Kidney tubule cell (primary cell): ENCODE measurements around the gene SEMA5B.

Experiments used
- DNase-seq: peaks from one replicate; pipeline ENCODE4 v3.0.0-alpha.2; 2018; ENCODE audit warnings: low spot score

The SEMA5B gene

DNA sequence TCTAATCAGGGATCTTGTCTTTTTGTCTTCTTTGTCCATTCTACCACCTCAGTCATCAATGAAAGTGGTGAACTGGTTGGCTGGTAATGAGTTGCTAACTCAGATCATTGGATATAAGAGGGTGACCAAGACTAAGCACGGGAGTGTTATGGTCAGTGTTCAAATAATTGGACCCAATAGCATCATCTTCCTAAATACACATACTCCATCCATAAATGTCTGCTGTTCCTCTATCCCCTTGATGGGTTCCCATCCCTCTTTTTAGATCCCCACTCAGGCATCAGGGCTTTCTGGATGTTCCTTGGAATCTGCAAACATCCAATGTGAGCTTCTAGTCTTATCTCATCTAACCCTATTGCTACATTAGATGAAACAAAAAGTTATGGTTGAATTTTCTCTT is 3.5 kb downstream of the SEMA5B start:
- no peak for DNase-seq

DNA sequence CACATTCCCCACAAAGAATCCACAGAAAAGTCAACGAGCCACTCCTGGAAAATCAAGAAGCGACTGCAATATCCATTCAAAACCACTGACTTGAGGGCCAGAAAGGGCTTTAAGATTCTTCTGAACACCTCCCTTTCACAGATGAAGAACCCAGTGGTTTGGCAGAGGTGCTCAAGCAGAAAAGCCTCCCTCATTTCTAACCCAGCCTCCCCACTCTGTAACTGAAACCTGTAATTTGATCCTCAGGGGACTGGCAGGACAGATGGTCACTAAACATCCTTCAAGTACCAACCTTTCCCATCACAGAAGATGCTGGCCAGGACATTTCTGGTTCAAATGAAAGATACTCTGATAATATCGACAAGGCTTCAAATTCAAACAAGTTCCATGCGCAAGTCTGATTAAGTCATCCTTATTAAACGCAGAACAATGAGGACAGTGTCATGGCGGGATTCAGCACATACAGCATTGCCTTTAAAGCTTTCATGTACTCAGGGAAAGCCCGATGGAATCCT is 5.5 kb downstream of the SEMA5B start:
- peak; percentile 19 for DNase-seq

DNA sequence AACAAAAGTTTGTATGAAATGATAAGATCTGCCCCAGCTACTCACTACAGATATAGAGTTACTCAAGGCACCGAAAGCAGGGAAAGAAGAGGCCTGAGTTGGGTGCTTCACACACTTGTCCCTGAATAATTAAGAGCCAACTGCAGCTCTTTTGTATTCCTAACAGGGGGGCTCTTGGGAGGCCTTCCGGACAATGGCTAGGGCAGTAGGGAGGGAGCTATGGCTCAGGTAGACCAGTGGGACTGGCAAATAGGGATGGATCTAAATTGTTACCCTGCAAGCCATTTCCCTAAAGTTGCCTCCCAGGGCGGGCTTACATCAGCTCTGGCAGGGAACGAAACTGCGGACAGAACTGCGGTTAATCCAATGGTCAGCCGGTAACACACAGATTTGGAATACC is 6.2 kb downstream of the SEMA5B start:
- DNase-seq, result no peak

DNA sequence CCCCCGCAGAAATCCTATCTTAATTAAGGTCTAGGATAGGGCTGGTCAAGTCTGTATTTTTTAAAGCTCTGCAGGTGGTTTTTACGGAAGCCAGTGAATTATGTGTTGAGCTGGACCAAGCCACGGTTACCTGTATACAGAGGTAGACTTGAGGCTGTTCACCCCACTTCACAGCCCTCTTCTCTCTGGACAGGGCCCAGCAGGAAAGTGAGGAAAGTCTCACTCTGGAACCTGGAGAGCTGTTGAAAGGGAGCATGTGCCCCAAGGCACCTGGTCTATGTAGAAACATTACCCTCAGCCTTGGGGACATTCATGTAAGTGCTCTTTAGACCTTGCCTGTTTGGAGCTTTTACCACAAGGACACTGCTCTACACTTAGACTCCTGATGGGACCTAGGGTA is 6.9 kb downstream of the SEMA5B start:
- no peak for DNase-seq

DNA sequence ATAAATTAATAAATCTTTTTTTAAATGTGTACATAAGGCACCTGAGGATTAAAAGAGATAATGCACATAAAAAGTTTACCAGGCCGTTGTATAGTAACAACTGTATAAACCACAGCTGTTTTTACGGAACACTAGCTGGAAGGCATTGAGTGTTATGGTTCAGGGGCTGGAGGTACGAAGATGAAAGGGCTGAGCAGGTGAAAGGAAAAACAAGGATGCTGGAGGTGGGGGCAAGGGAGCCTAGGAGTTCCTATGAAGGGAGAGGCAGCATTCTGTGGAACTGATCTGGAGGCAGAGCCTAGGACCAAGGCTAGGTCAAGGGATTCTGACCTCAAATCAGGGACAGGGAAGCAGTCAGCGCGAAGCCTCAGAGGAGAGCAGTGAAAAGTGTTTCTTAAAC is 8.0 kb downstream of the SEMA5B start:
- no peak for DNase-seq

DNA sequence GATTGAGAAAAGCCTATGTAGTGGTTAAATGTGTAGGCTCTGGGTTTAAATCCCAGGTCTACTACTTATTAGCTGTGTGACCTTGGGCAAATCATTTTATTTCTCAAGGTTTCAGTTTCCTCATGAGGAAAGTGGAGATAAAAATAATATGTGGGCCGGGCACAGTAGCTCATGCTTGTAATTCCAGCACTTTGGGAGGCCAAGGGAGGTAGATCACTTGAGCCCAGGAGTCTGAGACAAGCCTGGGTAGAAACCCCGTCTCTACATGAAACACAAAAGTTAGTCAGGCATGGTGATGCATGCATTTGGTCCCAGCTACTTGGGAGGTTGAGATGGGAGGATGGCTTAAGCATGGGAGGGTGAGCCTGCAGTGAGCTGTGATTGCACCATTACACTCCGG is 8.4 kb downstream of the SEMA5B start:
- DNase-seq, result peak; percentile 33

DNA sequence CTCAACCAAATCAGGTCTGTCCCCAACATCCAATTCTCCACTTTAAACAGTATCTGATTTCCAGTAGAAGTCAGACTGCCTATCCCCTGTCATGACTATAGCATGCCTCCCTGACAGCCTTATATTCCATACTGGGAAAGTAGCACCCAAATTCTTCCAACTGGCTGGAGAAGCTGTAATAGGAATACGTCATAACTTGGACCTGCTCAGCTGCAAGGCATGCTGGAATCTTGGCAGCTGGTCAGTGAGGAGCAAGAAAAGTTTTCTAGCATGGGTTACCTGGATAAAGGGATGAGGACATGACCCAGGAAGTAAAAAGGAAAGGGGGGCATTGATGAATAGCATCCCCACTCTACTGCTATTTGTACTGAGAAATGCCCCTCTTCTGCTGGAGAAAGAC is 8.9 kb downstream of the SEMA5B start:
- no peak for DNase-seq

DNA sequence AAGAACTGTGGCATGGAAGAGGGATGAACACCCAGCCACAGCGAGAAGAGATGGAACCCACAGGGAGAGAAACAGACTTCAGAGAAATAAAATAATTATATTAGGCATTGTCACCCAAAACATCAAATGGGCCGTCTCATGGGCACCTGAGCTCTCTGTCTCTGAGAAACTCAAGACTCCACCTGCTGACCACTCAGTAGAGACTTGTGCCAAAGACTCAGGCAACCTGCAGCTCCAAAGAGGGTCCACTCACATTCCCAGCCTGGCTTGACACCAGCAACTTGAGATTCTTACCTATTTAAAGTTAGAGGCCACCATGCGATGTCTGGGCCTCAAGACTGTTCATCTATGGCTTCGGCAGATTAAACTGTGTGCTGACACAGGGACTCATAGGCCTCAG is 12.0 kb downstream of the SEMA5B start:
- DNase-seq, result no peak

DNA sequence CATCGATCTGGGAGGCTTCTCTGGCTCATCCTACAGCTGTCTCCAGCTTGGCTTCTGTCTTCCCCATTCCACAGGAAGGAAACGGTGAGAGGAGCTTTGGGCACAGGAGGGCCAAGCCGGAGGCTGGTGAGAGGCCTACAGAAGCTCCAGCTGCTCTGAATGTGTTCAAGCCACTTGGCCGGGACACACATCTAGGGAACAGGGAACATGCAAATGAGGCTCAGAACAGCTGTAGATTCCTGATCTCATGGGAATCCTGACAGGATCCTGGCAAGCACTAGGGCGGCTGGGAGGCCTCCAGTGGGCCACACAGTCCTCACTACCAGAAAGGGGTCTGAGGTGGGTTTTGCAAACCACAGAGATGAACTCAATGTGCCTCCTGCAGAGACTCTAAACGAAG is 13.7 kb downstream of the SEMA5B start:
- DNase-seq, result no peak

DNA sequence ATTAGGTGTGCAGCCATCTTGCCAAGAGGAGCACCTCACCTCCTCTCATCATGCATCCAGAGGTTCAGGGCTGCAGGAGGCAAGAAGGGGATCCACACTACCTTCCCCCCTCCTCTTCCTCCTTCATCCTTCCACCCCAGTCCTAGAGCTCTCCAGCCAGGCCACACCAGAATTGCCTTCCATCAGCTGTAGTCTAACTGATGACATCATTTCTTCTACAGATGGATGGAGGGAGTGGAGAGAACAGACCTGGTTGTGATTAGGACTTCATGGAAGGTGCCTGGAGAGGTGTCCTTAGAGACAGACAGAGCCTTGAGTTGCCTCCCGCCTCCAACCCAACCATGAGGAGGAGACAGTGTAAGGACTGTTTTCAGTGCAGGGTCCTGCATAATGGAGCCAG is 14.9 kb downstream of the SEMA5B start:
- DNase-seq, result no peak

DNA sequence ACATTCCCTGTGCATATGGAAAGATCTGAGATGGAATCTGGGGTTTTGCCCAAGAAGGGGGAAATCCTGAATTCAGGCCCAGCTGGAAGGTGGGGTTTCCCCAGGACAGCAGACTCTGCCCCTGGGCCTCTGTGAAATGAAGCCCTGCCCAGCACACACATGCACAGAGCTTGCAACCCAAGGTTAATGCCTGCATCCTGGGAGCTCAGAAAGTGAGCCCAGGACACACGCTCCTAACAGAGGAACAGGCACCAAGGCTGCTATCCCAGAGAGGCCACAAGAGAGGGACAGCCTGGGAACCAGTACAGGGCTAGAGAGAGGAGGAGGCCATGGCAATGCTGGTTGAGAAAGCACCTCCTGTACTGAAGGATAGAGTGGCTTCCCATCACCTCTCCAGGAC is 16.1 kb downstream of the SEMA5B start:
- DNase-seq, result no peak

DNA sequence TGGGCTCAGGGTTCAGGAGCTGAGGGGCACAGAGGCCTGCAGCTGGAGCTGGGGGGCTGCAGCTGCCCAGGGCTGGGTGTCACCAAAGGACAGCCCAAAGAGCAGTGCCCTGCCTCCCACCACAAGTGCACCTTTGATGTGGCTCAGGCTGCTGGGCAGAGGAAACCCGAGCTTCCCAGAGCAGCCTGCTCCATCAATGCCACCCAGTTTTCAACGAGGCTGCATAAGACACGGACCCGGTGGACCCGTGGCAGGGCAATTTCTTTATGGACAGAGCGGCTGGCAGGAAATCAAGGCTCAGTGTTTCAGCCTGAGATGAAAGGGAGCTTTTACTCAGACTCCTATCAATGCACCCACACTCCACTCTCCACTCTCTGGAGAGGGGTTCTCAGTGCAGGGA is 18.7 kb downstream of the SEMA5B start:
- DNase-seq, result no peak

DNA sequence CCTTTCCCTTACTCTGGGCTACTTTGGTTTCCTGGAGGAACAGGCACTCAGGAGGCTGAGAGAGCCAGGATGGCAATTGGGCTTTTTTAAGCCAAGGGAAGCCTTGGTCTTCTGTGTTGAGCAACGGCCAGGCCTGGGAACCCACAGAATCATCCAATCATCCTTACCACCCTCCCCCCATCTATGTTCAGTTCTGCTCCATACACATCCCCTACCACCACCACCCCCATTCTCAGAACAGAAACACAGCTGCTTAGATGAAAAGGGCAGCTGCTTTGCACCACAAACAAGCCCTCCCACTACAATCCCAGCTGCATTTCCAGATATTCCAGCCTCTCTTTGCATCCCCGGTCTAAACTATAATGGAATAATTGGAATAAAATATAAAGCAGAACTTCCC is 21.0 kb downstream of the SEMA5B start:
- DNase-seq, result no peak

DNA sequence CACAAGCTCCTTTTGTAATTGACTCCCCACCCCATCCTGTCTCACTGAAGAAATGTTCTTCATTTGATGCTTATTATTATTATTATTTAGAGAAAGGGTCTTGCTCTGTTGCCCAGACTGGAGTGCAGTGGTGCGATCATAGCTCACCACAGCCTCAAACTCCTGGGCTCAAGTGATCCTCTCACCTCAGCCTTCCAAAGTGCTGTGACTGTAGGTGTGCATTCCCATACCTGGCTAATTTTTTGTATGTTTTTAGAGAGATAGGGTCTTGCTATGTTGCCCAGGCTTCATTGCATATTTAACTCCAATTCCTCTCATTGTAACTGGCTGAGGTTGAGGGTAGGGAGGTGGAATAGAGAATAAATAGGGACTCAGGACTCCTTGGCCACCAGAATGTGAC is 22.3 kb downstream of the SEMA5B start:
- DNase-seq, result no peak

DNA sequence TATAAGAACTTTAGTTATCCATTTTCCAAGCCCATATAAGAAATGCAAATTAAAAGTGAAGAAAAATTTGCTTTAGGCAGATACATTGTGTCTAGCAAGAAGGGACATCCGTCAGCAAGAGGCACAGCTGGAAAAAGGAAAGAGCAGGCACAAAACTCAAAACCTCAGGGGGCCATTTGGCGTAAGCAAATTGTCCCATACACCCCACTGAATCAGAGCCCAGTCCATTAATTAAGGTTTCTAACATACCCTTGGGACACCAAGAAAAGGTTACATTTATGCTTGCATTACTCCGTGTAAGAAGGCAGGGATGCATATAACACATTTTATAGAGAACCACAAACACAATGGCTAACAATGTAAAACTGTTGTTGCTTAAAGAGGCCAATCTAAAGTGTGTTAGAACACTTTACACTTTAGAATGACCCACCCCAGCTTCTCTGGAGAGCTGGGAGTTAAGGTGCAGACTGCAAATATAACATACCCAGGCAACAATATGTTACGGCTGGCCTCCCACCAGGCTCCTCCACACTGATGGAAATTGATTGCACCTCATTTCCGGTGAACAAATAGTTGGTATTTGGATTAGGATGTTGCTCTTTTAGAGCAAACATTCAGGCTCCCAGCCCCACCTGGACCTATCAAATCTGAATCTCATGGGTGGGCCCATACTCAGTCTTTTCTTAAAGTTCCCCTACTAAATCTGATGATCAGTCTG is 23.2 kb downstream of the SEMA5B start:
- DNase-seq, result no peak

DNA sequence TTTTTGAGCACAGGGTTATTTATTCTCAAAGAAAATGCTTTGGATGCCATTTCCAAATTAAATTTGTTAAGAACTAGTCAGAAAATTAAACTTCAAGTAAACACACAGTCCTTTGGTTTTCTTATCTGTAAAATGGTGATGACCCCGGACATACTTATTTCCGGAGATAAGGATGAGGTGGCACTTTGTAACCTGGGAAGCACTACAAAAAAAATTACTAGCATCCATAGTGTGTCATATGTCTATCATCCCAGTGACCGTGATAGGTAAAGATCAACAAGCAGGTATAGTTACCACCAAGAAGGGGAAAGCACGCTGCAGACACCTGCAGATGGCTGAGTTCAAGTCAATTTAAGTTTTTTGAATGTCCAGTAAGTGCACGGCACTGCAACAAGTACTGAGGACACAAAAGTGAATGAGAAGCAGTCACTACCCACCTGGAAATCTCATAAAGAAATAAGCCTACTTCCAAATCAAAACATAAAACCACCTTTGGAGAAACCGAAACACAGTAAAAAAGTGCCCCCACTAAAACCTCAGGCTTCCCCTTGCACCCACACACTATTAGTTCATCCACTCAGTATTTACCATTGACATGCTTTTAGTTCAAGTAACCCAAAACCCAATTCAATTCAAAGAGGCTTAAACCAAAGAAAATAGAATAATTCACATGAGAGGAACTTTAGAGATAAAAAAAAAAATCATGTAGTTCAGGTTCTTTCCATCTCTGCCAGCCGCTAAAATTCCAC is 24.6 kb downstream of the SEMA5B start:
- no peak for DNase-seq

DNA sequence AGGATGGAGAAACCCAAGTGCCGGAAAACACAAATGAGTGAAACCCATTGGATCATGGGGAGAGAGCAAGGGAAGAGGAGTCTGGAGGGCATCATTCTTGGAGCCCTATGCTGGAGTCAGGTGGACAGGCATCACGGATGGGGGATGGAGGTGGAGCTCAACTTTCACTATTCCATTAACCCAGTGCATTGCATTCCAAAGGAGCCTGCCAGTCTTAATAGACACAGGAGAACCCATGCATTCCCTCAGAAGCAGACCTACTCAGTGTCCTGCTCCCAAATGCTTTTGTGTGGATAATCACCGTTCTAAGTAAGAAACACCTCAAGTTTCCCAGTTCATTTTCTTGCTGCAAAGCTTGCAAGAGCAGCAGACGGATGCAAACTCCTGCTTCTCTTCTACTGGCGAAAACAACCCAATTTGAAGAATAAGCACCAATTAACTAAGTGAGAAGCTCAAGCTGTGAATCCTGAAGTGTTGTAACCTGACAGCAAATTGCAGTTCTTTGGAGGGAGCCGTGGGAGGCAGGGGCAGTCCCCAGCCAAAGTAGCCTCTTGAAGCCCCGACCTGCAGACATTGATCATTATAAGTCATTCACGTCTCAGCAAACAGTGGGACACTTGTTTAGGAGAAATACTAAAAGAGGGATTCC is 25.3 kb downstream of the SEMA5B start:
- no peak for DNase-seq

DNA sequence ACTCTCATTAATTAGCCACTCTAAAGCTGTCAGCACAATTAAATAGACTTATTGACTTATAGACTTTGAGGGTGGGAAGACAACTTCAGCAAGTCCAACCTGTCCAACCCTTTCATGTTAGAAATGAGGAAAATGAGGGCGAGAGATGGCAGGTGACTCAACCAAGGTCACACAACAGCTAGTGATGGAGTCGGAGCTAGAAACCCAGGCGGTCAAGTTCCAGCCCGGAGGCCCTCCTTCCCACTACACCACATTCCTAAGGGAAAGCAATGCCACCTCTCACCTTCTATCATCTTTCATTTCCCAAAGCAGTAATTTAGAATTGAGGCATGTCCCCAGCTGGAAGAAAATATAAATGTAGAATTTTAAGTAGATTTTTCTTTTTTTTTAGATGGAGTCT is 28.7 kb downstream of the SEMA5B start:
- DNase-seq, result no peak

DNA sequence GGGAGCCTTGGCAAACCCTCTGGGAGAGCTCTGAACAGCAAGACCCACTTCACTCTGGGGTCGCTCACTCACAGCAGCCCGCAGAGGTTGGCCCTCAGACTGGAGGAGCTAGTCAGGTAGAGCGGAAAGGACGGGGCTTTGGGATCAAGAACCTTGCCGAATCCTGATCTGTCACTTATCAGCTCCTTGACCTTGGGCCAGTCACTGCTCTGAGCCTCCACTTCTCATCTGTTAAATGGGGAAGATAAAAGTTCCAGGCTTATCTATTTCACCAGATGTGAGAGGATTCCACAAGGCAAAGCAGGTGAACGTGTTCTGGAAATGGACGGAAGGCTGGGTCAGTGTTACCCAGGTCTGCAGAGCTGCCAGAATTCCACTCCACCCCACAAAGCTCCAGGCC is 29.4 kb downstream of the SEMA5B start:
- no peak for DNase-seq

DNA sequence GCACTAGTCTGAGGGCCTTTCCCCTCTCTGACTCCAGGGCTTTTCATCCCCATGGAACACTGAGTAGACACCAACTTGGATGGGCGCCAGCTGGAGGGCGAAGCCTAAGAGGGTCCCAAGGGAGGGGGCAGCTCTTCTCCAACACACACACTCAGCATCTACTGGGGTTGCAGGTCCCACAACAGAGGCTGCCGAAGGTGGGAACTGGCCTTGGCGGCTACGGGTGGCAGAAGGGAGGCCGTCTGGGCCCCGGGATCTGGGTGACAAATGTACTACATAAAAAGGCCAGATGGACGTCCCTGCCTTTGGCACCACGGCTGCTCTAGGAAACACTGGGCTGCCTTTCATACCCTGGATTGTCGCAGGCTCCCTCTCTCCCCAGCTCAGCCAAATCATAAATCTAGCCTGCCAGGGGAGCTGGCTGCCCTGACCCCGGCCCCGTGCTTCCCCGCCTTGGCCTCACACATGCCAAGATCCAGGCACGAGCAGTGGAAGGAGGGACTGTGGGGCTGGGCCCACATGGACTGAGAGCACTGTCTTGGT is 31.5 kb downstream of the SEMA5B start:
- no peak for DNase-seq

DNA sequence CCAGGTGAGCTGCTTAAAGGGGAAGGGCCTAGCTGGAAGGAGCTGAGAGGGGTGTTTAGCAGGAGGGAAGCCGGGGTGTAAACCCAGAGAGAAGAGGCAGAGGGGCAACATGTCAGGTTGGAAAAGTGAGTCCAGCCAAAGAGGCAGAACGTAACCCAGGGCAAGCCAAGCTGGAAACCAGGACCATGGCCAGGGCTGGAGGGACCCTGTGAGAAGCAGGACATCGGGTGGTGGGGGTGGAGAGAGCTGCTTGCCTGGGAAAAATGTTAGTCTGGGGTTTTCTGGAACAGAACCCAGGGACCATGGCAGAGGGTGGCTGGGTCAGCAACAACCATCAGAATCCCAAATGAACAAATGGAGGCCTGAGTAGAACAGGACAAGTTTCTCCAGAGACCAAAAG is 32.6 kb downstream of the SEMA5B start:
- no peak for DNase-seq

DNA sequence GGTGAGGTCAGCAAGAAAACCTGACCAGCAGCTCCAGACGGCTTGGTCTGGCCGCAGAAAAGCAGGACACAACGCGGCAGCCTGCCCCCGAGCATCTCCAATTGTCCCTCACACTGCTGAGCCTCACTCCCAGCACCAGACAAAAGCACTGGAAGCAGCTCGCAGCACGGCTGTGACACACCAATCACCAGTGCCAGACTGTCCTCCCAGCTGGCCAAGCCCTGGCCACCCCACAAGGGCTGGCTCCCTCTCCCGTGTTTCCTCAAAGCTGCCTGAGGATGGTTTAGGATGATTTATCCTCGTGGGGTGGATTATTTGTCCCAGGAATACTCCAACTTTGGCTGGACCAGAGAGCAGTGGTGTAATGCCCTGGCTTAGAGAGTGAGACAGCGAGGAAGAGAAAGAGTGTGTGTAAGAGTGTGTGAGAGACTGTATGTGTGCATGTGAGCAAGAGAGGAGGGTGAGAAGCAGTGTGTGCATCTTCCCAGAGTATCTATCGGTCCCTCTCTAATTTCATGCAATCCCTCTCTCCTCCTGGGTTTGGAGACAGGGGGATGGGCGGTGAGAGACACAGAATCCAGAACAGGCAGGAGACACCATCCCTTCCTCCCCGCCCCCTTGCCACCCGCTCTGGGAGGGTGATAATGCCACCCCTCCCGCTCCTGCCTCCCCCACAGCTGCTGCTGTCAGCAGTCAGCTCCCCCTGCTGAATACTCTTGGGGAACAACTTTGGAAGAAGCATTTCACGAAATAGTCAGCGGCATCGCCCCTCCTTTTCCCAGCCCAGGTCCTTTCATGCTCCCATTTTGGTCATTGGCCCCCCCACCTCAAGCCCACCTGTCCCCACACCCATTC is 34.2 kb downstream of the SEMA5B start:
- no peak for DNase-seq
